Erythroblast (primary cell): ENCODE measurements around the gene HS3ST5.

Experiments
- GATA1 ChIP-seq: IDR thresholded peaks from 2 replicates; pipeline ENCODE4 v1.6.1; 2011; ENCODE audit warnings: low read depth, mild to moderate bottlenecking, control low read depth, low read length, moderate library complexity
- POLR2A ChIP-seq: IDR thresholded peaks from 2 replicates; pipeline ENCODE4 v1.6.1; 2011; ENCODE audit warnings: mild to moderate bottlenecking, low read length

GRCh38 chr6:114064862-114065261, 278.0 kb downstream of the HS3ST5 start:
- TF ChIP-seq POLR2A (no peak), GATA1 (no peak)
